Uterus (tissue), 4 donors: Measurements from ENCODE around the gene PGBD5. TPM values are rescaled to one million over a fixed set of nuclear protein-coding genes. Genes with fewer than 3 reads are reported as not detected.

ENCODE experiments used
- DNase-seq, 2 donors: peaks; one replicate each; pipeline ENCODE4 v3.0.0-alpha.2; 2019 to 2020
- H3K27ac ChIP-seq, 2 donors: fragments of 200-600 bp; sonication (generic); 1 replicate in 1 of 2; 2 replicates in 1 of 2; pipeline ENCODE4 v1.5.1; 2016 to 2018
- H3K27me3 ChIP-seq, 2 donors: fragments of 200-600 bp; sonication (generic); one replicate each; pipeline ENCODE4 v1.5.1; 2018 to 2019; ENCODE audit warnings: control low read depth in 1 of 2
- H3K36me3 ChIP-seq, 2 donors: fragments of 200-600 bp; sonication (generic); one replicate each; pipeline ENCODE4 v1.5.1; 2019; ENCODE audit warnings: control low read depth in 1 of 2
- H3K4me1 ChIP-seq, 2 donors: fragments of 200-600 bp; sonication (generic); one replicate each; pipeline ENCODE4 v1.5.1; 2018 to 2019; ENCODE audit warnings: control low read depth in 1 of 2
- H3K4me3 ChIP-seq, 2 donors: fragments of 200-600 bp; sonication (generic); 1 replicate in 1 of 2; 2 replicates in 1 of 2; pipeline ENCODE4 v1.5.1; 2018 to 2019; ENCODE audit warnings: mild to moderate bottlenecking in 1 of 2
- H3K9me3 ChIP-seq, 2 donors: fragments of 200-600 bp; sonication (generic); one replicate each; pipeline ENCODE4 v1.5.1; 2019; ENCODE audit warnings: control low read depth in 1 of 2
- CTCF ChIP-seq, 4 experiments: fragments of 200-600 bp in 2 of 4; fragments of 450-650 bp in 2 of 4; sonication (generic) in 2 of 4; IDR thresholded peaks; one replicate each; pipeline ENCODE4 v1.5.1; 2016 to 2019; ENCODE audit warnings: antibody characterized with exemption in 4 of 4, mild to moderate bottlenecking in 2 of 4, moderate library complexity in 1 of 4
- POLR2A ChIP-seq, 2 donors: fragments of 450-650 bp; IDR thresholded peaks; one replicate each; pipeline ENCODE4 v1.6.1; 2016; ENCODE audit warnings: antibody characterized with exemption in 2 of 2, mild to moderate bottlenecking in 1 of 2, moderate library complexity in 1 of 2
- intact Hi-C: fragments of 100-400 bp; cut with DNase I; formaldehyde crosslinking; loops from one replicate; pipeline ENCODE4 v1.15.1; 2023; ENCODE audit warnings: low total_unique reads
- total RNA-seq, 4 donors: library from RNA; depleted of rRNA in 3 of 4; stranded (reverse); fragments of >200 nt in 3 of 4; gene quantifications; one replicate each; pipeline versions ENCODE4 v1.1.0 to v1.2.4, GENCODE V29; 2014 to 2023
- donor health status: DM: yes; HTN: yes; CAD: no.

PGBD5 gene
- total RNA-seq, 4 donors from 2014 or later = under 0.01 to 0.69 (median 0.11) TPM

GRCh38 chr1:230308821-230309220 lies 117.3 kb downstream of the PGBD5 start:
- no peaks in the 10 kb centered on the region for H3K36me3 ChIP-seq
- no peak for DNase-seq
- H3K4me1 ChIP-seq = no peaks in the 10 kb centered on the region
- H3K4me3 ChIP-seq = no peak overlapping the region
- no peak for TF ChIP-seq POLR2A (IDR thresholded peaks at IDR 0.05)
- TF ChIP-seq CTCF (IDR thresholded peaks at IDR 0.05) = no peak
- no peaks in the 10 kb centered on the region for H3K9me3 ChIP-seq
- no peak overlapping the region for H3K27ac ChIP-seq
- intact Hi-C loops = no loop called here
- no peaks in the 10 kb centered on the region for H3K27me3 ChIP-seq

- no peaks in the 10 kb centered on the region for H3K36me3 ChIP-seq
- no peaks in the 10 kb centered on the region for H3K27me3 ChIP-seq
- no peaks in the 10 kb centered on the region for H3K9me3 ChIP-seq
- intact Hi-C loops = no loop called here
- H3K4me3 ChIP-seq = no peak overlapping the region
- no peaks in the 10 kb centered on the region for H3K4me1 ChIP-seq
- peak; percentile 77 to 91 for DNase-seq
- H3K27ac ChIP-seq = peak overlapping the region in 1 of 2 donors; percentile 29
- TF ChIP-seq POLR2A (IDR thresholded peaks at IDR 0.05) (no peak), CTCF (IDR thresholded peaks at IDR 0.05) (no peak)
These were observed 118.1 kb downstream of the PGBD5 start for GRCh38 chr1:230308039-230308438.

- no peak for DNase-seq
- Histone ChIP-seq H3K27ac (no peak overlapping the region), H3K27me3 (no peaks in the 10 kb centered on the region), H3K36me3 (no peaks in the 10 kb centered on the region), H3K9me3 (no peaks in the 10 kb centered on the region), H3K4me3 (no peak overlapping the region), H3K4me1 (no peaks in the 10 kb centered on the region)
- intact Hi-C loops = no loop called here
- TF ChIP-seq CTCF (IDR thresholded peaks at IDR 0.05) = no peak
- no peak for TF ChIP-seq POLR2A (IDR thresholded peaks at IDR 0.05)
These were observed 118.9 kb downstream of the PGBD5 start for GRCh38 chr1:230307213-230307612.

- Histone ChIP-seq H3K9me3 (no peaks in the 10 kb centered on the region), H3K27me3 (no peaks in the 10 kb centered on the region), H3K4me3 (no peak overlapping the region), H3K36me3 (no peaks in the 10 kb centered on the region), H3K27ac (no peak overlapping the region), H3K4me1 (no peaks in the 10 kb centered on the region)
- intact Hi-C loops = no loop called here
- DNase-seq = no peak
- no peak for TF ChIP-seq POLR2A (IDR thresholded peaks at IDR 0.05)
- no peak for TF ChIP-seq CTCF (IDR thresholded peaks at IDR 0.05)
These were observed 120.0 kb downstream of the PGBD5 start for GRCh38 chr1:230306169-230306568.

GRCh38 chr1:230303822-230304221 lies 122.3 kb downstream of the PGBD5 start:
- intact Hi-C loops = no loop called here
- TF ChIP-seq CTCF (IDR thresholded peaks at IDR 0.05) (no peak), POLR2A (IDR thresholded peaks at IDR 0.05) (no peak)
- peak in 1 of 2 donors; percentile 36 for DNase-seq

More at GRCh38 chr1:230303822-230304221, 122.3 kb downstream of the PGBD5 start:
- H3K27ac ChIP-seq = peak overlapping the region in 1 of 2 donors; percentile 12
- H3K27me3 ChIP-seq = no peaks in the 10 kb centered on the region
- no peaks in the 10 kb centered on the region for H3K9me3 ChIP-seq
- H3K36me3 ChIP-seq = no peaks in the 10 kb centered on the region
- no peaks in the 10 kb centered on the region for H3K4me1 ChIP-seq
- no peak overlapping the region for H3K4me3 ChIP-seq
